HepG2 (cell line): ENCODE measurements around the gene KIN. TPM values are rescaled to one million over a fixed set of nuclear protein-coding genes. Genes with fewer than 3 reads are reported as not detected.

Source experiments
- ATAC-seq: fragments of 200-7000 bp; cut with Tn5 transposase; 3 replicates; pipeline ENCODE4 v1.9.1; 2020; ENCODE audit warnings: mild to moderate bottlenecking, moderate library complexity
- BruUV-seq: library from RNA; stranded (reverse); fragments of 400-500 nt; replicated peaks from 2 replicates; lab custom pipeline; 2021; lab: Mats Ljungman, UMichigan
- CTCF ChIA-PET: fragments of 300-600 bp; formaldehyde crosslinking; extraction: SDS; loops from one replicate; lab custom pipeline; 2021; ENCODE audit warnings: low total read pairs, inconsistent platforms, low intra/inter-chr PET ratio; lab: Yijun Ruan, JAX
- POLR2A ChIA-PET: fragments of 350-600 bp; sonication (Branson Sonifier 250); formaldehyde crosslinking; loops from one replicate; lab custom pipeline; 2020; ENCODE audit warnings: antibody characterized with exemption, inconsistent platforms; lab: Yijun Ruan, JAX
- DNase-seq: peaks from one replicate; pipeline ENCODE4 v3.0.0-alpha.2; 2015; ENCODE audit warnings: low spot score
- FAIRE-seq: peaks from 3 replicates; lab custom pipeline; 2011; peaks lifted over from hg19 to GRCh38; lab: Jason Lieb, UNC
- H2AFZ ChIP-seq: one replicate; pipeline ENCODE4 v1.6.1; 2011; ENCODE audit warnings: low read length, inconsistent platforms
- H3K27ac ChIP-seq: fragments of 300-600 bp; 3 replicates; pipeline ENCODE4 v1.8.0; 2011; ENCODE audit warnings: mixed run types, mild to moderate bottlenecking, mixed read lengths, low read length, inconsistent platforms; ENCODE audit not compliant: insufficient read depth; ENCODE audit errors: extremely low read length
- H3K27me3 ChIP-seq, 2 experiments: fragments of 200-600 bp in 1 of 2; 2 replicates in 1 of 2; 3 replicates in 1 of 2; pipeline versions ENCODE4 v1.6.0 to v1.8.0; 2011; ENCODE audit warnings: low read length in 2 of 2, mild to moderate bottlenecking in 2 of 2, moderate library complexity in 2 of 2, inconsistent platforms in 1 of 2; ENCODE audit not compliant: insufficient read depth in 2 of 2, control insufficient read depth in 1 of 2
- H3K36me3 ChIP-seq, 2 experiments: fragments of 200-600 bp in 1 of 2; replicated peaks in 1 of 2; 2 replicates in 1 of 2; 3 replicates in 1 of 2; pipeline versions ENCODE4 v1.5.1 to v1.8.0; 2011; ENCODE audit warnings: low read length in 2 of 2, inconsistent platforms in 1 of 2; ENCODE audit not compliant: insufficient read depth in 2 of 2, control insufficient read depth in 1 of 2
- H3K4me1 ChIP-seq: 2 replicates; pipeline ENCODE4 v1.5.1; 2012; ENCODE audit warnings: low read length, inconsistent platforms; ENCODE audit not compliant: insufficient read depth
- H3K4me2 ChIP-seq: 2 replicates; pipeline ENCODE4 v1.6.0; 2011; ENCODE audit warnings: low read depth, low read length, inconsistent platforms
- H3K4me3 ChIP-seq, 3 experiments: fragments of 200-600 bp in 1 of 3; sonication (generic), shearing (Covaris generic) in 1 of 3; replicated peaks in 1 of 3; 2 replicates each; pipeline ENCODE4 v1.5.1; 2011 to 2016; ENCODE audit warnings: low read length in 3 of 3, inconsistent platforms in 2 of 3, low read depth in 2 of 3, mild to moderate bottlenecking in 2 of 3, control low read depth in 1 of 3, mixed read lengths in 1 of 3; ENCODE audit not compliant: insufficient read depth in 1 of 3
- H3K79me2 ChIP-seq: one replicate; pipeline ENCODE4 v1.6.1; 2011; ENCODE audit warnings: low read length, inconsistent platforms; ENCODE audit not compliant: insufficient read depth
- H3K9ac ChIP-seq: 2 replicates; pipeline ENCODE4 v1.6.0; 2011; ENCODE audit warnings: mild to moderate bottlenecking, low read depth, low read length, inconsistent platforms; ENCODE audit not compliant: insufficient read depth
- H3K9me3 ChIP-seq: 2 replicates; pipeline ENCODE4 v1.5.1; 2012; ENCODE audit warnings: mild to moderate bottlenecking, low read length
- H4K20me1 ChIP-seq: 2 replicates; pipeline ENCODE4 v1.6.0; 2011; ENCODE audit warnings: inconsistent platforms, mild to moderate bottlenecking, low read length, moderate library complexity; ENCODE audit not compliant: insufficient read depth
- ATF1 ChIP-seq: IDR thresholded peaks from 2 replicates; pipeline ENCODE4 v1.6.1; 2016; ENCODE audit warnings: mild to moderate bottlenecking, control low read depth
- BRF2 ChIP-seq: sonication (generic); formaldehyde crosslinking; IDR thresholded peaks from 2 replicates; pipeline ENCODE4 v1.8.1; 2022; ENCODE audit warnings: mild to moderate bottlenecking, missing genetic modification reagents
- CSRNP2 ChIP-seq: sonication (generic); formaldehyde crosslinking; conservative IDR thresholded peaks from 2 replicates; pipeline ENCODE4 v1.8.0; 2022; ENCODE audit warnings: low read depth, missing genetic modification reagents
- E2F1 ChIP-seq: sonication (generic); formaldehyde crosslinking; IDR thresholded peaks from 2 replicates; pipeline ENCODE4 v1.5.0; 2020; ENCODE audit warnings: missing genetic modification reagents
- ELF4 ChIP-seq: sonication (generic); formaldehyde crosslinking; IDR thresholded peaks from 2 replicates; pipeline ENCODE4 v1.5.0; 2020; ENCODE audit warnings: missing genetic modification reagents, mild to moderate bottlenecking, moderate library complexity, borderline replicate concordance
- HHEX ChIP-seq: IDR thresholded peaks from 2 replicates; pipeline ENCODE4 v1.6.1; 2016; ENCODE audit warnings: control low read depth
- HMGXB3 ChIP-seq: sonication (generic); formaldehyde crosslinking; IDR thresholded peaks from 2 replicates; pipeline ENCODE4 v1.4.0; 2020; ENCODE audit warnings: missing genetic modification reagents, borderline replicate concordance
- NFATC3 ChIP-seq: sonication (generic); formaldehyde crosslinking; IDR thresholded peaks from 2 replicates; pipeline ENCODE4 v1.5.1; 2020; ENCODE audit warnings: mild to moderate bottlenecking, missing genetic modification reagents
- SP1 ChIP-seq, 2 experiments: fragments of 450-650 bp in 1 of 2; sonication (generic) in 1 of 2; formaldehyde crosslinking in 1 of 2; IDR thresholded peaks; 2 replicates each; pipeline versions ENCODE4 v1.4.0 to v1.6.1; 2016 to 2020; ENCODE audit warnings: missing genetic modification reagents in 1 of 2
- THAP7 ChIP-seq: sonication (generic); formaldehyde crosslinking; IDR thresholded peaks from 2 replicates; pipeline ENCODE4 v1.8.1; 2023; ENCODE audit warnings: mild to moderate bottlenecking, missing genetic modification reagents
- YEATS4 ChIP-seq: sonication (generic); formaldehyde crosslinking; IDR thresholded peaks from 2 replicates; pipeline ENCODE4 v1.4.0; 2020; ENCODE audit warnings: missing genetic modification reagents, borderline replicate concordance
- ZNF234 ChIP-seq: sonication (generic); formaldehyde crosslinking; conservative IDR thresholded peaks from 2 replicates; pipeline ENCODE4 v1.5.1; 2020; ENCODE audit warnings: mild to moderate bottlenecking, missing genetic modification reagents
- WGBS: methylation state at CpG from one replicate; pipeline ENCODE4 v1.1.6; 2017; ENCODE audit warnings: low lambda C conversion rate; 5-methylcytosine and 5-hydroxymethylcytosine counted together
- in situ Hi-C: cut with HindIII; loops from 2 replicates; pipeline ENCODE4 v1.10.0; 2017; ENCODE audit warnings: low pct_unique_long_range_greater_than_20kb; ENCODE audit not compliant: extremely low pct_ligation_motif_present
- intact Hi-C: fragments of 100-400 bp; cut with micrococcal nuclease; formaldehyde crosslinking; loops from one replicate; pipeline ENCODE4 v1.10.0; 2022; ENCODE audit not compliant: unreplicated experiment
- polyA plus RNA-seq, 8 experiments: library from polyadenylated mRNA; depleted of rRNA in 3 of 8; stranded (reverse) in 7 of 8; unstranded in 1 of 8; fragments of >200 nt; fragmentation: Illumina TruSeq in 4 of 8; extraction: Trizol in 4 of 8; gene quantifications; 2 replicates each; pipeline versions ENCODE4 v1.2.1 to v1.2.3, GENCODE V29; 2011 to 2016; ENCODE audit warnings: low read depth in 4 of 8, missing spikeins in 1 of 8, mixed read lengths in 1 of 8; ENCODE audit not compliant: insufficient read depth in 1 of 8
- total RNA-seq, 5 experiments: library from RNA; depleted of rRNA; stranded (reverse); fragments of >200 nt; fragmentation: Illumina TruSeq; extraction: Trizol; gene quantifications; 2 replicates each; pipeline ENCODE4 v1.2.3, GENCODE V29; 2016; ENCODE audit warnings: low read depth in 1 of 5

The KIN gene
- total and polyA plus RNA-seq, 2 of the 13 experiments (the other 11 are each of a cell fraction or from before 2014, with no cell fraction given) = 4.9 to 23.2 TPM

GRCh38 chr10:7818295-7819120, 30.7 kb upstream of the KIN start, which contains the start of gene TAF3:
Gene TAF3, plus strand, starts transcription at chr10:7818505. Its CDS starts 205 bp downstream, at chr10:7818710.
- Histone ChIP-seq H2AFZ (peak within 1 kb of the TSS; percentile 74), H3K9ac (peak within 1 kb of the TSS; percentile 87), H3K4me2 (peak within 1 kb of the TSS; percentile 85), H4K20me1 (no peaks in the 10 kb centered on the region; the same call in 1 of the 2 replicates), H3K79me2 (peaks cover 24% of the 10 kb centered on the region), H3K4me1 (peaks cover 37% of the 10 kb centered on the region), H3K4me3 (peak within 1 kb of the TSS; percentile 78 to 99 (median 96)), H3K27me3 (no peaks in the 10 kb centered on the region; a peak in 1 of 5 replicates), H3K27ac (peak within 1 kb of the TSS; percentile 54), H3K9me3 (no peaks in the 10 kb centered on the region), H3K36me3 (peaks cover 0 to 2% of the 10 kb centered on the region in 2 experiments; a peak in 2 of 5 replicates)
- BruUV-seq = no TSS peak
- ChIA-PET CTCF (no interaction called here), POLR2A (interaction anchor here (0.9 to 3.3 kb wide), 9 partner anchors 9 to 293 kb away, joined by 3 to 56 read pairs (median 4); partner anchors contain the start of genes ATP5F1C and KIN)
- peak; percentile 82 for ATAC-seq
- intact Hi-C loops = loop anchor here (2.0 to 5.0 kb wide), 2 partner anchors 30 to 61 kb away; partner anchors contain the start of gene ATP5F1C
- DNase-seq = peak; percentile 81
- WGBS = 2% methylated on average over 12 of the region's 77 CpGs
- in situ Hi-C loops = no loop called here
- no peak for FAIRE-seq
- TF ChIP-seq CSRNP2 (CRISPR knock-in tag) (no peak), NFATC3 (CRISPR knock-in tag) (peak; percentile 58; the same call in 1 of the 2 replicates), BRF2 (CRISPR knock-in tag) (no peak), ATF1 (CRISPR knock-in tag) (no peak), YEATS4 (peak; percentile 57), HHEX (CRISPR knock-in tag) (no peak), THAP7 (peak; percentile 75; the same call in 1 of the 2 replicates), E2F1 (CRISPR knock-in tag) (peak; percentile 71), SP1 (IDR thresholded peaks at IDR 0.05) (no peak), SP1 (CRISPR knock-in tag; IDR thresholded peaks at IDR 0.05) (peak; percentile 98), ELF4 (CRISPR knock-in tag) (peak; percentile 24; the same call in 1 of the 2 replicates), HMGXB3 (CRISPR knock-in tag) (peak; percentile 82; the same call in 1 of the 2 replicates), ZNF234 (CRISPR knock-in tag) (0 out of 2 replicates have a peak, but pooled peaks have one; percentile 55)
